ENCODE results near the gene PEAK3.

- TF ChIP-seq POLR2A (IDR thresholded peaks at IDR 0.05; ENCODE audit: low read length) (no peak), GATA1 (IDR thresholded peaks at IDR 0.05; ENCODE audit: low read depth, low read length) (no peak)
Observed at GRCh38 chr19:2329149-2329478, 47.1 kb upstream of the PEAK3 start.
